ENCODE results near the gene TBC1D26. TPM values are rescaled to one million over a fixed set of nuclear protein-coding genes. Genes with fewer than 3 reads are reported as not detected.
"Not testable (repeated sequence)": the region's sequence is repeated elsewhere in the genome, so short reads cannot be mapped to it uniquely, and the experiment has no call there.

TBC1D26 gene
- total RNA-seq, 2 experiments from 2014 or later = not detected

GRCh38 chr17:15736578-15736977 is 4.5 kb downstream of the TBC1D26 start:
- ATAC-seq; H3K4me3 Mint-ChIP-seq; H3K27me3 Mint-ChIP-seq; H3K27ac Mint-ChIP-seq; H3K36me3 Mint-ChIP-seq; CTCF ChIA-PET; DNase-seq; H3K4me1 Mint-ChIP-seq; H3K9me3 Mint-ChIP-seq (ENCODE audit: low read depth): not testable (repeated sequence)

GRCh38 chr17:15738066-15738465 is 6.0 kb downstream of the TBC1D26 start:
- no peaks in the 10 kb centered on the region for H3K4me1 Mint-ChIP-seq
- DNase-seq (no peak), ATAC-seq (no peak)
- CTCF ChIA-PET = no interaction called here
- no peak overlapping the region for H3K4me3 Mint-ChIP-seq
- peaks cover 5% of the 10 kb centered on the region for H3K27me3 Mint-ChIP-seq
- no peaks in the 10 kb centered on the region for H3K36me3 Mint-ChIP-seq
- no peak overlapping the region for H3K27ac Mint-ChIP-seq
- no peaks in the 10 kb centered on the region for H3K9me3 Mint-ChIP-seq (ENCODE audit: low read depth)

- H3K4me3 Mint-ChIP-seq; CTCF ChIA-PET; DNase-seq; H3K27me3 Mint-ChIP-seq; H3K9me3 Mint-ChIP-seq (ENCODE audit: low read depth); ATAC-seq; H3K4me1 Mint-ChIP-seq; H3K36me3 Mint-ChIP-seq; H3K27ac Mint-ChIP-seq: not testable (repeated sequence)
These were observed 7.2 kb downstream of the TBC1D26 start for GRCh38 chr17:15739259-15739658.

GRCh38 chr17:15740041-15740440 is 8.0 kb downstream of the TBC1D26 start:
- CTCF ChIA-PET, H3K27ac Mint-ChIP-seq, H3K27me3 Mint-ChIP-seq: not testable (repeated sequence)

GRCh38 chr17:15740570-15741120 is 8.6 kb downstream of the TBC1D26 start:
- ATAC-seq = no peak
- H3K27me3 Mint-ChIP-seq = peaks cover 11% of the 10 kb centered on the region
- H3K27ac Mint-ChIP-seq = no peak overlapping the region
- DNase-seq = no peak
- CTCF ChIA-PET = no interaction called here
- no peaks in the 10 kb centered on the region for H3K4me1 Mint-ChIP-seq
- no peaks in the 10 kb centered on the region for H3K36me3 Mint-ChIP-seq
- no peak overlapping the region for H3K4me3 Mint-ChIP-seq
- H3K9me3 Mint-ChIP-seq (ENCODE audit: low read depth) = no peaks in the 10 kb centered on the region

More at GRCh38 chr17:15740041-15740440, 8.0 kb downstream of the TBC1D26 start:
- H3K4me3 Mint-ChIP-seq; ATAC-seq; H3K9me3 Mint-ChIP-seq (ENCODE audit: low read depth); DNase-seq; H3K4me1 Mint-ChIP-seq; H3K36me3 Mint-ChIP-seq: not testable (repeated sequence)

- Mint-ChIP-seq H3K36me3 (no peaks in the 10 kb centered on the region), H3K27ac (no peak overlapping the region), H3K4me3 (no peak overlapping the region), H3K4me1 (no peaks in the 10 kb centered on the region), H3K9me3 (ENCODE audit: low read depth) (no peaks in the 10 kb centered on the region), H3K27me3 (peaks cover 14% of the 10 kb centered on the region)
- DNase-seq = no peak
- ATAC-seq = no peak
- CTCF ChIA-PET = no interaction called here
These were observed 9.5 kb downstream of the TBC1D26 start for GRCh38 chr17:15741624-15742023.

- peaks cover 14% of the 10 kb centered on the region for H3K27me3 Mint-ChIP-seq
- DNase-seq = no peak
- CTCF ChIA-PET = no interaction called here
- no peaks in the 10 kb centered on the region for H3K9me3 Mint-ChIP-seq (ENCODE audit: low read depth)
- no peaks in the 10 kb centered on the region for H3K4me1 Mint-ChIP-seq
- H3K27ac Mint-ChIP-seq = no peak overlapping the region
- no peak for ATAC-seq
- H3K36me3 Mint-ChIP-seq = no peaks in the 10 kb centered on the region
- H3K4me3 Mint-ChIP-seq = no peak overlapping the region
These were observed 10.1 kb downstream of the TBC1D26 start for GRCh38 chr17:15742051-15742795.

GRCh38 chr17:15742921-15743320 is 10.8 kb downstream of the TBC1D26 start:
- CTCF ChIA-PET = no interaction called here
- ATAC-seq = no peak

GRCh38 chr17:15744074-15744676 is 12.1 kb downstream of the TBC1D26 start:
- H3K27me3 Mint-ChIP-seq = peaks cover 14% of the 10 kb centered on the region
- no peak overlapping the region for H3K4me3 Mint-ChIP-seq
- CTCF ChIA-PET = no interaction called here
- H3K4me1 Mint-ChIP-seq = no peaks in the 10 kb centered on the region
- no peak for DNase-seq
- no peaks in the 10 kb centered on the region for H3K36me3 Mint-ChIP-seq
- no peaks in the 10 kb centered on the region for H3K9me3 Mint-ChIP-seq (ENCODE audit: low read depth)
- ATAC-seq = no peak
- no peak overlapping the region for H3K27ac Mint-ChIP-seq

More at GRCh38 chr17:15742921-15743320, 10.8 kb downstream of the TBC1D26 start:
- Mint-ChIP-seq H3K27ac (no peak overlapping the region), H3K36me3 (no peaks in the 10 kb centered on the region), H3K4me3 (no peak overlapping the region), H3K27me3 (peaks cover 14% of the 10 kb centered on the region), H3K4me1 (no peaks in the 10 kb centered on the region), H3K9me3 (ENCODE audit: low read depth) (no peaks in the 10 kb centered on the region)
- DNase-seq = no peak

GRCh38 chr17:15744885-15745284 is 12.8 kb downstream of the TBC1D26 start:
- H3K27ac Mint-ChIP-seq = no peak overlapping the region
- H3K4me1 Mint-ChIP-seq = no peaks in the 10 kb centered on the region
- DNase-seq (no peak), ATAC-seq (no peak)
- peaks cover 9% of the 10 kb centered on the region for H3K27me3 Mint-ChIP-seq
- no peak overlapping the region for H3K4me3 Mint-ChIP-seq
- H3K9me3 Mint-ChIP-seq (ENCODE audit: low read depth) = no peaks in the 10 kb centered on the region
- H3K36me3 Mint-ChIP-seq = no peaks in the 10 kb centered on the region
- CTCF ChIA-PET = no interaction called here

- H3K4me3 Mint-ChIP-seq; DNase-seq; ATAC-seq; H3K4me1 Mint-ChIP-seq; CTCF ChIA-PET; H3K36me3 Mint-ChIP-seq; H3K9me3 Mint-ChIP-seq (ENCODE audit: low read depth); H3K27me3 Mint-ChIP-seq; H3K27ac Mint-ChIP-seq: not testable (repeated sequence)
These were observed 17.3 kb downstream of the TBC1D26 start for GRCh38 chr17:15749403-15749802.

- H3K36me3 Mint-ChIP-seq; ATAC-seq; H3K9me3 Mint-ChIP-seq (ENCODE audit: low read depth); H3K27ac Mint-ChIP-seq; CTCF ChIA-PET; H3K27me3 Mint-ChIP-seq; DNase-seq; H3K4me1 Mint-ChIP-seq; H3K4me3 Mint-ChIP-seq: not testable (repeated sequence)
These were observed 36.9 kb downstream of the TBC1D26 start for GRCh38 chr17:15768865-15769533.

GRCh38 chr17:15770679-15771078 is 38.6 kb downstream of the TBC1D26 start:
- peaks cover 12% of the 10 kb centered on the region for H3K27me3 Mint-ChIP-seq
- H3K4me3 Mint-ChIP-seq; DNase-seq; CTCF ChIA-PET; H3K27ac Mint-ChIP-seq; H3K36me3 Mint-ChIP-seq; H3K9me3 Mint-ChIP-seq (ENCODE audit: low read depth); ATAC-seq; H3K4me1 Mint-ChIP-seq: not testable (repeated sequence)

GRCh38 chr17:15776871-15777270 is 44.8 kb downstream of the TBC1D26 start:
- H3K36me3 Mint-ChIP-seq = peaks cover 4% of the 10 kb centered on the region
- H3K4me3 Mint-ChIP-seq = no peak overlapping the region
- DNase-seq = no peak
- no peak for ATAC-seq
- CTCF ChIA-PET = no interaction called here
- no peak overlapping the region for H3K27ac Mint-ChIP-seq
- H3K27me3 Mint-ChIP-seq = peaks cover 21% of the 10 kb centered on the region
- H3K4me1 Mint-ChIP-seq = no peaks in the 10 kb centered on the region
- H3K9me3 Mint-ChIP-seq (ENCODE audit: low read depth) = peaks cover 18% of the 10 kb centered on the region
